ENCODE measurements around the gene ZNF593.

The ZNF593 gene

GRCh38 chr1:26213335-26213905 is 43.7 kb downstream of the ZNF593 start:
- no peak for DNase-seq

GRCh38 chr1:26215246-26215645 is 45.5 kb downstream of the ZNF593 start:
- DNase-seq: no peak

- DNase-seq: no peak
Measured at GRCh38 chr1:26218906-26219494, 49.3 kb downstream of the ZNF593 start.
